ENCODE results near the gene SIX4.

The SIX4 gene

DNA sequence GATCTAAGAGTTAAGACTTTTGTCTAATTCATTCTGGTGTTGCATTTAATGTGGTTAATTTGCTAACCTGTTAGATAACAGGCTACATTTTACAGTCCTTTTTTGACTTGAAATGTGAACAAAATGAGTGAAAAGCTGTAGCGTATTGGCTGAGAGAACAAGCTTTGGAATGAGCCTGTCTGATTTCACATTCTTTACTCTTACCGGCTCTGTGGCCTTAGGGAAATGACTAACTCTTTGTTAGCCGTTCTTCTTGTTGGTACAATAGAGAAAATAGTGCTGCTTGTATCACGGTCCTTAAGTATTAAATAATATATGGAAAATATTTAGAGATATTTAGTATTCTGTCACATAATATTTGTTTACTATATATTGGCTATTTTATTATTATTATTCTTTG is 12.3 kb upstream of the SIX4 start:
- no peaks in the 10 kb centered on the region for H3K27me3 ChIP-seq (ENCODE audit: insufficient read depth, low read length)
- H3K9ac ChIP-seq (ENCODE audit: low read length): no peak overlapping the region
- H4K91ac ChIP-seq (ENCODE audit: low read depth, low read length): no peak overlapping the region
- no peak overlapping the region for H2BK5ac ChIP-seq (ENCODE audit: low read depth, low read length, poor library complexity)
- H3K23ac ChIP-seq (ENCODE audit: low read length): no peak overlapping the region
- H3K79me1 ChIP-seq (ENCODE audit: low read length): peaks cover 2% of the 10 kb centered on the region
- H3K18ac ChIP-seq (ENCODE audit: low read length): no peak overlapping the region
- no CpG with 5 or more reads among the region's 4 CpGs for WGBS (ENCODE audit: extremely low coverage, insufficient coverage, insufficient read length)
- no peak overlapping the region for H4K8ac ChIP-seq (ENCODE audit: low read depth, low read length)
- no peak overlapping the region for H2BK12ac ChIP-seq (ENCODE audit: low read length)
- no peak overlapping the region for H3K14ac ChIP-seq (ENCODE audit: low read length)
- H2AFZ ChIP-seq (ENCODE audit: insufficient read depth, low read length, poor library complexity): no peak overlapping the region
- no peak overlapping the region for H2AK5ac ChIP-seq (ENCODE audit: low read length)
- H3K79me2 ChIP-seq (ENCODE audit: control insufficient read depth, insufficient read depth, low read length, poor library complexity): peaks cover 2% of the 10 kb centered on the region
- H4K12ac ChIP-seq (ENCODE audit: low read depth, low read length): no peak overlapping the region
- H3K9me3 ChIP-seq (ENCODE audit: insufficient read depth, low read depth, low read length): no peaks in the 10 kb centered on the region
- H3K4me3 ChIP-seq (ENCODE audit: low read depth, low read length): no peak overlapping the region
- no peaks in the 10 kb centered on the region for H3K4me1 ChIP-seq (ENCODE audit: control insufficient read depth in 1 of 2, insufficient read depth in 2 of 2, low read length in 2 of 2)
- H2BK120ac ChIP-seq (ENCODE audit: insufficient read depth, low read length, poor library complexity): no peak overlapping the region
- no peak overlapping the region for H3K4ac ChIP-seq (ENCODE audit: low read depth, low read length)
- no peak overlapping the region for H3K4me2 ChIP-seq (ENCODE audit: low read length)
- no peak overlapping the region for H3K27ac ChIP-seq (ENCODE audit: low read depth, low read length)
- peak; percentile 42 to 71 for DNase-seq
- H3K36me3 ChIP-seq (ENCODE audit: control insufficient read depth in 1 of 2, insufficient read depth in 2 of 2, low read length in 2 of 2): no peaks in the 10 kb centered on the region

DNA sequence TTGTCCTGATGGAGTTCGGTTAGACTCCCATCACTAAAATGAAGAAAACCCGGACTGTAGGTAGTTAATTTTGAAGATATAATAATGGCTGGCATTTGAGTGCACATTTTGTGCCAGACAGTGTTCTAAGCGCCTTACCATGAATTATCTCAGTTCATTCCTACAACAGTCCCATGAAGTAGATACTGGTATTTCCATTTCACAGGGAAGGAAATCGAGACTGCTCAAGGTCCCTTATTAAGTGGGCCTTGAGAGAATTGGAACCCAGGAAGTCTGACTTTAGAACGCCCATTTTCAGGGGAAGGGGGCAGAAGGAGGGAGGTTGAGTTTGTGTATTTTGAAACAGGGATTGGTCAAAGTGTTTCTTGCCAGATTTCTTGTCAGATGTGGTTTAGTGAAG is 11.3 kb upstream of the SIX4 start:
- Histone ChIP-seq H2BK5ac (ENCODE audit: low read depth, low read length, poor library complexity) (no peak overlapping the region), H4K8ac (ENCODE audit: low read depth, low read length) (no peak overlapping the region), H4K12ac (ENCODE audit: low read depth, low read length) (no peak overlapping the region), H2BK12ac (ENCODE audit: low read length) (no peak overlapping the region), H3K79me1 (ENCODE audit: low read length) (peaks cover 2% of the 10 kb centered on the region), H3K4me2 (ENCODE audit: low read length) (peak overlapping the region; percentile 71), H4K91ac (ENCODE audit: low read depth, low read length) (no peak overlapping the region), H3K4me1 (ENCODE audit: control insufficient read depth in 1 of 2, insufficient read depth in 2 of 2, low read length in 2 of 2) (no peaks in the 10 kb centered on the region), H2BK120ac (ENCODE audit: insufficient read depth, low read length, poor library complexity) (no peak overlapping the region), H3K9me3 (ENCODE audit: insufficient read depth, low read depth, low read length) (no peaks in the 10 kb centered on the region), H3K4me3 (ENCODE audit: low read depth, low read length) (no peak overlapping the region), H3K36me3 (ENCODE audit: control insufficient read depth in 1 of 2, insufficient read depth in 2 of 2, low read length in 2 of 2) (no peaks in the 10 kb centered on the region), H3K9ac (ENCODE audit: low read length) (no peak overlapping the region), H3K4ac (ENCODE audit: low read depth, low read length) (peak overlapping the region; percentile 10), H3K18ac (ENCODE audit: low read length) (no peak overlapping the region), H3K14ac (ENCODE audit: low read length) (no peak overlapping the region), H3K79me2 (ENCODE audit: control insufficient read depth, insufficient read depth, low read length, poor library complexity) (peaks cover 2% of the 10 kb centered on the region), H2AFZ (ENCODE audit: insufficient read depth, low read length, poor library complexity) (no peak overlapping the region), H3K27ac (ENCODE audit: low read depth, low read length) (no peak overlapping the region), H3K23ac (ENCODE audit: low read length) (no peak overlapping the region), H2AK5ac (ENCODE audit: low read length) (no peak overlapping the region), H3K27me3 (ENCODE audit: insufficient read depth, low read length) (no peaks in the 10 kb centered on the region)
- WGBS (ENCODE audit: extremely low coverage, insufficient coverage, insufficient read length): no CpG with 5 or more reads among the region's 5 CpGs
- no peak for DNase-seq

DNA sequence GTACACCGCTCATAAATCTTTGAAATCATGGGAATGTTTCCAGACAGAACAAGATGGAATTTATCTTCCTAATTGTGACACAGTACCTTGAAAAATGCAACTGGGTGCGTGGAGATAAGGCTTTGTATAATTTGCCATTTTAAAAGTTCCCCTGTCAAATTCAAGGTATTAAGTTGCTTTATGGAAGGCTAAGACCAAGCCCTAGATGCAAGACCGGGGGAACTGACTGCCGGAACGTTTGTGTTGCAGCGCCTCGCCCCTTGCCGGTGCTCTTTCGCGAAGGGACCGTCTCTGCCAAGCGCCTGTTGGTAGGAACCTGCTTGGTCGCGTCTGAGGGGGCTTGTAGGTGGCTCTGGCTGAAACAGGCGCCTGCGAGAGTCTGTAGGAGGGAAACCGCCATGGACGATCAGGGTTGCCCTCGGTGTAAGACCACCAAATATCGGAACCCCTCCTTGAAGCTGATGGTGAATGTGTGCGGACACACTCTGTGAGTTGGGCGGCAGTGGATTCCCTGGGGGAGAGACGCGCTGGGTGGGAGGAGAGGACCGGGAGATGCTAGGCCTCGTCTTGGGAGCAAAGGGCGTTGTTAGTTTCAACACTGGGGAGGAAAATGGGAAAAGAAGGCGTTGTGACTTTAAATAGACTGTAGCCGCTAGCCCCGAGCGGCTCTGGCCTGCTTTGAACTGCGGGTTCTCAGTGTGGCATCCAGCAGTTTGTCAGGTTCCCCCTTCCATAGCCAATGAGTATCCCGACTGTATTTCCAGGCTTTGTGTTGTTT is 10.5 kb upstream of the SIX4 start, which contains the start of gene MNAT1:
Gene MNAT1, plus strand, starts transcription at position 297 of the 778 bp plus-strand sequence. Its CDS starts 102 bp downstream, at position 399.
- peak within 1 kb of the TSS; percentile 94 for H3K4me3 ChIP-seq (ENCODE audit: low read depth, low read length)
- no peak within 1 kb of the TSS for H2AK5ac ChIP-seq (ENCODE audit: low read length)
- H3K79me2 ChIP-seq (ENCODE audit: control insufficient read depth, insufficient read depth, low read length, poor library complexity): peaks cover 2% of the 10 kb centered on the region
- H3K4me2 ChIP-seq (ENCODE audit: low read length): peak within 1 kb of the TSS; percentile 71
- no peak within 1 kb of the TSS for H2BK5ac ChIP-seq (ENCODE audit: low read depth, low read length, poor library complexity)
- H3K27ac ChIP-seq (ENCODE audit: low read depth, low read length): peak within 1 kb of the TSS; percentile 23
- no peaks in the 10 kb centered on the region for H3K9me3 ChIP-seq (ENCODE audit: insufficient read depth, low read depth, low read length)
- no peaks in the 10 kb centered on the region for H3K27me3 ChIP-seq (ENCODE audit: insufficient read depth, low read length)
- H2AFZ ChIP-seq (ENCODE audit: insufficient read depth, low read length, poor library complexity): peak within 1 kb of the TSS; percentile 82
- peak within 1 kb of the TSS; percentile 87 for H4K8ac ChIP-seq (ENCODE audit: low read depth, low read length)
- DNase-seq: peak; percentile 74 to 79
- no peaks in the 10 kb centered on the region for H3K4me1 ChIP-seq (ENCODE audit: control insufficient read depth in 1 of 2, insufficient read depth in 2 of 2, low read length in 2 of 2)
- no peak within 1 kb of the TSS for H2BK120ac ChIP-seq (ENCODE audit: insufficient read depth, low read length, poor library complexity)
- H4K91ac ChIP-seq (ENCODE audit: low read depth, low read length): peak within 1 kb of the TSS; percentile 60
- peak within 1 kb of the TSS; percentile 35 for H3K18ac ChIP-seq (ENCODE audit: low read length)
- H3K36me3 ChIP-seq (ENCODE audit: control insufficient read depth in 1 of 2, insufficient read depth in 2 of 2, low read length in 2 of 2): no peaks in the 10 kb centered on the region
- H3K79me1 ChIP-seq (ENCODE audit: low read length): peaks cover 2% of the 10 kb centered on the region
- WGBS (ENCODE audit: extremely low coverage, insufficient coverage, insufficient read length): no CpG with 5 or more reads among the region's 33 CpGs
- H3K23ac ChIP-seq (ENCODE audit: low read length): no peak within 1 kb of the TSS
- H3K4ac ChIP-seq (ENCODE audit: low read depth, low read length): peak within 1 kb of the TSS; percentile 10
- no peak within 1 kb of the TSS for H2BK12ac ChIP-seq (ENCODE audit: low read length)
- peak within 1 kb of the TSS; percentile 46 for H3K14ac ChIP-seq (ENCODE audit: low read length)
- peak within 1 kb of the TSS; percentile 78 for H4K12ac ChIP-seq (ENCODE audit: low read depth, low read length)
- H3K9ac ChIP-seq (ENCODE audit: low read length): peak within 1 kb of the TSS; percentile 93

DNA sequence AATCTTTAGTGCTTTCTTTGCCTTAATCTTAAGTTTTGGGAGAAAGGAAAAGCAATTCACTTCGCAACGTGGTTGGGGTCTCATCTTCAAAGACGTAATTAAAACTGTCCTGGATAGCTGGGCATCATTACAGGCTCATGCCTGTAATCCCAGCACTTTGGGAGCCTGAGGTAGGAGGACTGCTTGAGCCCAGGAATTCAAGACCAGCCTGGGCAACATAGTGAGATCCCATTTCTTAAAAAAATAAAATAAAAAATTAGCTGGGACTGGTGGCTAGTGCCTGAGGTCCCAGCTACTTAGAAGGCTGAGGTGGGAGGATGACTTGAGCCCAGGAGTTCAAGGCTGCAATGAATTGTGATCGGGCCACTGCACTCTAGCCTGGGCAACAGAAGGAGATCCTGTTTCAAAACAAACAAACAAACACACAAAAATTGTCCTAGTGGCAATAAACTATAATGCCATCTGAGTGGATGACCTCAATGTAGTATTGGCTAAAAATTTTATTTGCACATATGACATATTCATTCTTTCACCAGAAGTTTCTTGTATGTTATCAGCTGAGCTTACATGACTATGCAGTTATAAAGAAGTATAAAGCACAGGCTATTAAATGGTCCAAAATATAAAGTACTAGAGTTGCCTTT is 8.8 kb upstream of the SIX4 start:
- no peak overlapping the region for H3K14ac ChIP-seq (ENCODE audit: low read length)
- H3K18ac ChIP-seq (ENCODE audit: low read length): no peak overlapping the region
- no peak overlapping the region for H3K9ac ChIP-seq (ENCODE audit: low read length)
- no peaks in the 10 kb centered on the region for H3K9me3 ChIP-seq (ENCODE audit: insufficient read depth, low read depth, low read length)
- H3K79me2 ChIP-seq (ENCODE audit: control insufficient read depth, insufficient read depth, low read length, poor library complexity): no peaks in the 10 kb centered on the region
- no peak for DNase-seq
- H3K4me3 ChIP-seq (ENCODE audit: low read depth, low read length): no peak overlapping the region
- peaks cover 2% of the 10 kb centered on the region for H3K79me1 ChIP-seq (ENCODE audit: low read length)
- H3K4ac ChIP-seq (ENCODE audit: low read depth, low read length): no peak overlapping the region
- no peak overlapping the region for H2AFZ ChIP-seq (ENCODE audit: insufficient read depth, low read length, poor library complexity)
- H2AK5ac ChIP-seq (ENCODE audit: low read length): no peak overlapping the region
- H3K27me3 ChIP-seq (ENCODE audit: insufficient read depth, low read length): no peaks in the 10 kb centered on the region
- no peak overlapping the region for H2BK120ac ChIP-seq (ENCODE audit: insufficient read depth, low read length, poor library complexity)
- H3K36me3 ChIP-seq (ENCODE audit: control insufficient read depth in 1 of 2, insufficient read depth in 2 of 2, low read length in 2 of 2): no peaks in the 10 kb centered on the region
- no peak overlapping the region for H4K12ac ChIP-seq (ENCODE audit: low read depth, low read length)
- no peak overlapping the region for H3K23ac ChIP-seq (ENCODE audit: low read length)
- H2BK12ac ChIP-seq (ENCODE audit: low read length): no peak overlapping the region
- no CpG with 5 or more reads among the region's 4 CpGs for WGBS (ENCODE audit: extremely low coverage, insufficient coverage, insufficient read length)
- H3K4me1 ChIP-seq (ENCODE audit: control insufficient read depth in 1 of 2, insufficient read depth in 2 of 2, low read length in 2 of 2): no peaks in the 10 kb centered on the region
- no peak overlapping the region for H4K91ac ChIP-seq (ENCODE audit: low read depth, low read length)
- no peak overlapping the region for H3K4me2 ChIP-seq (ENCODE audit: low read length)
- no peak overlapping the region for H3K27ac ChIP-seq (ENCODE audit: low read depth, low read length)
- H2BK5ac ChIP-seq (ENCODE audit: low read depth, low read length, poor library complexity): no peak overlapping the region
- no peak overlapping the region for H4K8ac ChIP-seq (ENCODE audit: low read depth, low read length)
